AML-193 (cell line): ENCODE results near the gene KRTAP10-7.
"Not testable (repeated sequence)": the region's sequence is repeated elsewhere in the genome, so short reads cannot be mapped to it uniquely, and the experiment has no call there.

ENCODE experiments used
- DNase-seq, 2 experiments: peaks; one replicate each; lab custom pipeline; 2025; lab: John Stamatoyannopoulos, UW

KRTAP10-7 gene

DNA sequence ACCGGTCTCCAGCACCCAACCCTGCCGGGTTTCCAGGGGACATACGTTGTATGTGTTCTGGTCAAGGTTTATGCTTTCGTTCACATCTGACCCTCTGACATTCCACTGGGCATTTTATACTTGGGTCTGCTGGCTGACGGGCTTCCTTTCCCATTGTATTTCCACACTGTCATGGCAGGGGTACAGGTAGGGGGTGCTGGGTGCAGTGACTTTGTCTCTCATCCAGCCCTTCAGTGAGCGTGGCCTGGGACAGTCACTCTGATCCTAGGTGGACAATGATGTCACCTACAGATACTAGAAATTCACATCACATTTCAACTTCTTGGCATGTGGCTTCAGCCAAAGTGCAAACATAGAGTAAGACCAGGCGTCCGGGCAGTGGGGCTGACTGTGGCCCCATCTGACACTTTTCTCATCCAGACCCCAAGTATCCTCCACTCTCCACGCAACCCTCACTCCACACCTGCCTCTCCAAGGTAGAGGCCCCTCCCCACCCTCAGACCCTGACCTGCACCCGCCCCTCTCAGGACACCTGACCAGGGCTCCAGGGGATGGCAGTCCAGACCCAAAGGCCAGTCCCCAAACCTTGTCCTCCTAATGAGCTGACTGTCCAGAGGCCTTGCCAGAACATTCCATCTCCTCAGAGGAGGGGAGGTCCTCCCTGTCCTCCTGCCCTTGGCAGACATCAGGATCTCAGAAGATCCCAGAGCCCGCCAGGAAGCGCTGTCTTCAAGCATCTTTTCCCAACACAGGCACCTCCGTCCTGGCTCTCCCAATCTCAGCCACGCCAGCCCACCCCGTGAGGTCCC, 36.0 kb downstream of the KRTAP10-7 start:
- no peak for DNase-seq

- no peak for DNase-seq
These were observed 36.8 kb downstream of the KRTAP10-7 start, which contains the start of gene KRTAP10-10 for GRCh38 chr21:44637018-44637850. Gene KRTAP10-10, plus strand, starts transcription at chr21:44637356. Its CDS starts 62 bp downstream, at chr21:44637418.

DNA sequence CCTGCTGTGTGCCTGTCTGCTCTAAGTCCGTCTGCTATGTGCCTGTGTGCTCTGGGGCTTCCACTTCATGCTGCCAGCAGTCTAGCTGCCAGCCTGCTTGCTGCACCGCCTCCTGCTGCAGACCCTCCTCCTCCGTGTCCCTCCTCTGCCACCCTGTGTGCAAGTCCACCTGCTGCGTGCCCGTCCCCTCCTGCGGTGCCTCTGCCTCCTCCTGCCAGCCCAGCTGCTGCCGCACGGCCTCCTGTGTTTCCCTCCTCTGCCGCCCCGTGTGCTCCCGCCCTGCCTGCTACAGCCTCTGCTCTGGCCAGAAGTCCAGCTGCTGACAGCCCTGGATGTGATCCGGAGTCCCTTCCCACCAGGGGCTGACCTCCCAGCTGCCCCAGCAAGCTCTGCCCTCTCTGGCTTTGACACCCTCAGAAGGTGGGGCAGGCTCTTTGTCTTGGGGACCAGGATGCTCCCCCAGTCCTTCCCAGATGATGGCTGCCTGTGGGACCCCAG, 37.5 kb downstream of the KRTAP10-7 start:
- not testable (repeated sequence) for DNase-seq

DNA sequence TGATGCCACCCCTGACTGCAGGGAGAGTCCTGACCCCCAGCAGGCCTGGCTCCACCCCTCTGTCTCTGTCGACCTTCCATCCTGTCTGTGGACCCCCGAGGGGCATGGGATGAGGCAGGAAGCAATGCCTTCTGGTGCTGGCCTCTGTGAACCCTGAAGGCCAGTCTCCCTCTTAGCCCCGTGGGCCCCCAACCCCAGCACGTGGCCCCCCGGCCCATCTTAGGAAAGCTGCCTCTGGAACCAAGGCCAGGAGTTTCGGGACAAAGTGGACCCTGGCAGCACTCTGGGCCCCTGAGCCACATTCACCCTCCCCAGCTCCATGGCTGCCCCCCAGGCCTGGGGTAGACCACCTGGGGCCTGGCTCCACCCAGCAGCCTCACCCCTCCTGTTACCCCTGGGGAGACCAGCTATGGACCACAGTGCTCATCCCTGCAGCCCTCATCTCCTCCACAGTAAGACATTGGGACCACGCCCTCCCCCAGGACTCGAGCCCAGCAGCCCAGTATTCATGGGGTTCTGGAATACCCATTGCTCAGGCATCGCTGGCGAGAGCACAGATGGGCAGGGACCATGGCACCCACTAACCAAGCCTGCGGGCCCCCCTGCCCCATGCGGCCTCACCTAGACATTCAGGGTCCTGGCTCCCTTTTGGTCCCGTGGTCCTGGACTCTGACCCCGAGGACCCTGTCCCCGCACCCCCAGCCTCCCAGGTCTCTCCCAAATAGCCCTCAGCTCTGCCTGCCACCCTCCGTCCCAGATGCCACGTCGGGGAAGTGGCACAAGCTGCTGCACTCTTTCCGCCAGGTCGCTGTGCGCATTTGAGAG, 38.3 kb downstream of the KRTAP10-7 start:
- not testable (repeated sequence) for DNase-seq

DNA sequence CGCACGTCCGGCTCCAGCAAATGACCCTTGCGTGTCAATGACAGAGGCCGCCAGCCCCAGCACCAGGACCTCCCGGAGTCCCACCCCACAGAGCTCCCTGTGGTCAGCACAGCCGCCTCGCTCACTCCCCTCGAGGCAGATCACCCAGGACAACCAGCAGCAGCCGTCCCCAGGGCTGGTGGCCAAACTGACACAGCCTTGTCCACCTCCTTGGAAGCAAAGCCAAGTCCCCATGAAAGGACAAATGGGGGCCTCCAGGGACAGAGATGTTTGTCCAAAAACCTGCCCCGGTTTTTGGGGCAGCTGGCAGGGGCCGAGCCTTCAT, 38.9 kb downstream of the KRTAP10-7 start:
- DNase-seq, result no peak

DNA sequence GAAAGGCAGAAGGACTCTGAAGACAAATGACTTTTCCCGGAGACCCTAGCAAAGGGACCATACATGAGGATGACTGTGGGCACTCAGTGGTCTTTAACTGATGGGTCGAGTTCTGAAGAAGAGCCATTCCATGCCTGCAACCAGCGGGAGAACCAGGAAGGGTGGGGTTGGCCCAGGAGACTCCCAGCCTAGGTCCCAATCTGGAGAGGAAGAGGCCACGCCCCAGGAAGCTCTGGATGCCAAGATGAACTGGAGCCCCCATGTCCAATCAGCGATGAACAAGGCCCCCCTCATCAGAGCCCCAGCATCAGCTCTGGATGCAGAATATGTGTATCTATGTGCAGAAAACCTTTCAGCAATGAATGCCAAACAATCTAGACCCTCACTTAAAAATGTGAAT, 40.4 kb downstream of the KRTAP10-7 start:
- no peak for DNase-seq

DNA sequence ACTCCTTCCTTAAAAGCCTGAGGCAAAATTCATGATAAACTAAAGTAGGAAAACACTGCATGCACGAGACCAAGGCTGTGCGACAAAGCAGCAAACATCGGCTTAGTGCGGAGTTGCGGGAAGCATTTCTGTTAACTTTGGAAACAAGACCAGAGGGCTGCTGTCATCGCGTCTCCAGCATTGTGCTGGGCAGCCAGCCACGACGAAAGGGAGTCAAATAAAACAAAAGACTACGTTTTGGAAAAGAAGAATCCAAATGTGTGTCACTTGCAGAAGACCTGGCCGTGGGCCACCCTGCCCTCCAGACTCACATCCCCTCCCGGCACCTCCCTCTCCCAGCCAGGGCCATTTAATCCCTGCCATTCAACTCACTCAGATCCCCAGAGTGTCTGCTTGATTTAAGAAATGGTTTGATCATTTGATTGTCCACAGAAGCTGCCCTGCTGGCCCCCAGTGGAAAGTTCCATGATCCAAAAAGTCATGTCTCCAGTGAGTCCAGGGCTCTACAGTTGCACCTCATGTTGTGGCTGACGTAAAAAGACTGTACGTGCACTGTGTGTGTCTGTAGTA, 43.4 kb downstream of the KRTAP10-7 start:
- no peak for DNase-seq

DNA sequence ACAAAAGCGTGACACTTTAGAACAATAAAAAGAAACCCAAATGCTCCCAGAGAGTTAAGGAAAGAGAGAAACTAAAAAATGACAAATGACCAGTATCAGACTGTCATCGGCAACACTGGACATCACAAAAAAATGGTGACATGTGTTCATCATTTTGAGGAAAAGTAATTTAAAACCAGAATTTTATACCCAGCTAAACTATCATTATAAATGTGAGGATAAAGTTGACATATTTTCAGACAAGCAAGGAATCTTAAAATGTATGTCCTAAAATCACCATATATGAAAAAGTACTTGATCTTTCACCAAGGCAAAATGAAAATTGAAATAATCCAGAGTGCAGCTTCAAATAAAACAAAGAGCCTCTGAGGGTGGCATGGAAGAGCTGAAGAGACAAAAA, 44.5 kb downstream of the KRTAP10-7 start:
- no peak for DNase-seq

DNA sequence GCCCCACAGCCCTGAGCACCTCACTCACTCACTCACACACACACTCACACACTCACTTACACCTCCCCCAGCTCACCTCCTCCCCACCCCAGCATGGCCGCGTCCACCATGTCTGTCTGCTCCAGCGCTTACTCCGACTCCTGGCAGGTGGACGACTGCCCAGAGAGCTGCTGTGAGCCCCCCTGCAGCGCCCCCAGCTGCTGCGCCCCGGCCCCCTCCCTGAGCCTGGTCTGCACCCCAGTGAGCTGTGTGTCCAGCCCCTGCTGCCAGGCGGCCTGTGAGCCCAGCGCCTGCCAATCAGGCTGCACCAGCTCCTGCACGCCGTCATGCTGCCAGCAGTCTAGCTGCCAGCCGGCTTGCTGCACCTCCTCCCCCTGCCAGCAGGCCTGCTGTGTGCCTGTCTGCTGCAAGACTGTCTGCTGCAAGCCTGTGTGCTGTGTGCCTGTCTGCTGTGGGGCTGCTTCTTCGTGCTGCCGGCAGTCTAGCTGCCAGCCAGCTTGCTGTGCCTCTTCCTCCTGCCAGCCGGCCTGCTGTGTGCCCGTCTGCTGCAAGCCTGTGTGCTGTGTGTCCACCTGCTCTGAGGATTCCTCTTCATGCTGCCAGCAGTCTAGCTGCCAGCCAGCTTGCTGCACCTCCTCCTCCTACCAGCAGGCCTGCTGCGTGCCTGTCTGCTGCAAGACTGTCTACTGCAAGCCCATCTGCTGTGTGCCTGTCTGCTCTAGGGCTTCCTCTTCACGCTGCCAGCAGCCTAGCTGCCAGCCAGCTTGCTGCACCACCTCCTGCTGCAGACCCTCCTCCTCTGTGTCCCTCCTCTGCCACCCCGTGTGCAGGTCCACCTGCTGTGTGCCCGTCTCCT, 46.2 kb downstream of the KRTAP10-7 start, which contains the start of gene KRTAP10-11:
Gene KRTAP10-11, plus strand, starts transcription at position 49 of the 856 bp plus-strand sequence. Its CDS starts 45 bp downstream, at position 94.
- not testable (repeated sequence) for DNase-seq

DNA sequence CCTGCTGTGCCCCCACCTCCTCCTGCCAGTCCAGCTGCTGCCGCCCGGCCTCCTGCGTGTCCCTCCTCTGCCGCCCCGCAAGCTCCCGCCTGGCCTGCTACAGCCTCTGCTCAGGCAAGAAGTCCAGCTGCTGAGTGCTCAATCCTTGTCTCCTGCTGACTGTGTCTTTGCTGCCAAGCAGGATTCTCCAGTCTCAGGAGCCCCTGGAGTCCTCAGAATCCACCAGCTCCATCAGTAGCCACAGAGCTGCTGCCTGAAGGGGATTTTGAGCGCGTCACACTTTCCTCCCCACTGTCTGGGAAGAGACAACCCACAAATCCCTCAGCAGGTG, 46.8 kb downstream of the KRTAP10-7 start:
- no peak for DNase-seq

- no peak for DNase-seq
These were observed 48.3 kb downstream of the KRTAP10-7 start for GRCh38 chr21:44648557-44649311.

DNA sequence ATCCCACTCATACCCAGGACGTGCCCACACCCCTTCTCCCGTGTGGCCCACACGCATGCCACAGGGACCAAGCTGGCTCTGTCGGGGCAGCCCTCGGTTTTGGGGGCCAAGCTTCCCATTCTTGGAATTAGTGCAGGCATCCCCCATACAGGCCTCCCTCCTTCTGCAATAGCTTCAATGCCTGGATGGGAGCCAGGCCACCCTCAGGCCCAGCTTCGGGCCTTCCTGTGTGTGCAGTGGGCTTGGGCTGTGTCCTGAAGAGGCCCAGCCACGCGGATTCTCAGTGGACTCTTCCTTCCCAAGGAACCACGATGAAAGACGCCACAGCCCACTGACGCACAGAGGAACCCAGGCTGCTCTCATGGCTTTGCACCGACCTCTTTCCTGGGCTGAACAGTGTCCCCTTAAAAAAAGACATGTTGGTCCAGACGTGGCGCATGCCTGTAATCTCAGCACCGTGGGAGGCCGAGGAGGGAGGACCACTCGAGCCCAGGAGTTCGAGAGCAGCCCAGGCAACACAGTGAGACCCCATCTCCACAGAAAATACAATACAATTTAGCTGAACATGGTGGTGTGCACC, 49.2 kb downstream of the KRTAP10-7 start:
- DNase-seq, result no peak

DNA sequence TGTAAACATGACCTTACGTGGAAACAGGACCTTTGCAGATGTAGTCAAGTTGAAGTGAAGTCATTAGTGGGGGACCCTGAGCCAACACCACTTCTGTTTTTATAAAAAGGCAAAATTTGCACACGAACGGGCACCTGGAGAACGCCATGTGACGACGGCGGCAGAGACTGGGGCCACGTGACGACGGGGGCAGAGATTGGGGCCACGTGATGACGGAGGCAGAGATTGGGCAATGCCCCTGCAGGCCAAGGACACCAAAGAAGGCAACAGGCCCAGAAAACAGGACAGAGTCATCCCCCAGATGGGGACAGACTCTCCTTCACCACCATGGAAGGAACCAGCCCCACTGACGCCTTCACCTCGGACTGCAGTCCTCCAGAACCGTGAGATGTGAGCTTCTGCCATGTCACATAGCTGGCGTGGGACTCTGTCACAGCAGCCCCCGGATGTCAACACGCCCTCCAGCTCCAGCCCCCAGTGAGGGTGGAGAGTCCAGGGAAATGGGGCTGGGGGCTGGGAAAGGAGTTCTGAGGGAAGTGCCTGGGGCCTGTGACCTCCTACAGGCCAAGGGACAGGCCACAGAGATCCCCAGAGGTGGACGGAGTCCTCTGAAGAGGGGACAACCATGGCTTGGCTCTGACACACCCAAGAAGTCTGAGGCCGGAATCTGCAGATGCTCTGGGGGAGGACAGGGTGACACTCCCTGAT, 50.0 kb downstream of the KRTAP10-7 start:
- DNase-seq, result no peak

DNA sequence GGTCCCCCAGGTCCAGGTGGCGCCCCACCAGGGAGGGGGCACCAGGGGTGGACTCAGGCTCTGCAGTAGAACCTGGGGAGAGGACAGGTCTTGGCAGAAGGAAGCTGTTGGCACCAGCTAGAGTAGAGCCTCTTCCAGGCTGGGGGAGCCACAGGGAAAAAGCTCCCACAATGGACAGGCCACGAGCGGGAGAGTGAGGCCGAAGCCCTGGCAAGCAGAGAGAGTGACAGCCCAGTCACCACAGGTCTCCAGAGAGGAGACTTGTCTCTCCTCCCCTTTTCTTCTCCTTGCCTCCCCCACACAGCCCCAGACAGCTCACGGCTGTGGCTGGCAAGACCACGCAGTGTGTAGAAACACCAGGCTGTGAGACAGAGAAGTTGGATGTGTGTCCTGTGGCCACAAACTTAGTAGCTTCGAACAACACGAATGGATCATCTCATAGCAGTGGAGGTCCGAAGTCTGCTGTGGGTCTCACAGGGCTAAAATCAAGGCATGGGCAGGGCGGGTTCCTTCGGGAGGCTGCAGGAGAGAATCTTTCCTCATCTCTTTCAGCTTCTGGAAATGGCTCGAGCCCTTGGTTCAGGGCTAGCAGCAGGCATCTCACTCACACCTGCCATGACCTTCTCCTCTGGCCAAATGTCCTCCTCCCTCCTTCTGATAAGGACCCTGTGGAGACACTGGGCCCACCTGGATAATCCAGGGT, 50.7 kb downstream of the KRTAP10-7 start:
- no peak for DNase-seq
